Stimulated activated CD8-positive, alpha-beta memory T cell treated with anti-CD3 and anti-CD28 coated beads, Interleukin-7, amount 100 ng/mL, for 24 hours (primary cell): ENCODE results near the gene OR3A1.
"Not testable (repeated sequence)": the region's sequence is repeated elsewhere in the genome, so short reads cannot be mapped to it uniquely, and the experiment has no call there.

Source experiments
- DNase-seq: peaks from one replicate; pipeline ENCODE4 v3.0.0-alpha.2; 2020; ENCODE audit warnings: low read depth

The OR3A1 gene

GRCh38 chr17:3298260-3298659 is at the start of gene OR3A1:
Gene OR3A1, minus strand, starts transcription at chr17:3298360. Its CDS starts 5,778 bp downstream, at chr17:3292582.
- no peak for DNase-seq

- not testable (repeated sequence) for DNase-seq
Measured at GRCh38 chr17:3342782-3343181, 44.6 kb upstream of the OR3A1 start.

DNA sequence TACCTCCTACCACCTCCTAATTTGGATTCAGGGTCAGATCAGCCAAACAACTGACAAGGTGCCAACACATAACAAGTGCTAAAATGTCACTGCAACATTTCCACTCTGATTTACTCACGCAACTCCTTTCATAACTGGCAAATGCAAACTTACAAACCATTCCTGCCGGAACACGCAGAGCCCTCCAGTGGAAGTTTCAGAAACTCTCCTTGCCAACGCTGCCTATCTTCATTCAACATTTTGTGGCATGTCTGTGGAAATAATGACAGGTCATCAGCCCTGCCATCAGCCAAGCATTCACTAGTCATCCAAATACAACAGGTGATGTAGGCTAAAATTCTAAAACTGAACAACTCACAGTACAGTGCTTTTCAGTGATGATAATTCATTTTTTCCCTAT is 37.7 kb upstream of the OR3A1 start:
- DNase-seq: no peak

- DNase-seq: no peak
Measured at GRCh38 chr17:3318336-3318735, 20.2 kb upstream of the OR3A1 start.

DNA sequence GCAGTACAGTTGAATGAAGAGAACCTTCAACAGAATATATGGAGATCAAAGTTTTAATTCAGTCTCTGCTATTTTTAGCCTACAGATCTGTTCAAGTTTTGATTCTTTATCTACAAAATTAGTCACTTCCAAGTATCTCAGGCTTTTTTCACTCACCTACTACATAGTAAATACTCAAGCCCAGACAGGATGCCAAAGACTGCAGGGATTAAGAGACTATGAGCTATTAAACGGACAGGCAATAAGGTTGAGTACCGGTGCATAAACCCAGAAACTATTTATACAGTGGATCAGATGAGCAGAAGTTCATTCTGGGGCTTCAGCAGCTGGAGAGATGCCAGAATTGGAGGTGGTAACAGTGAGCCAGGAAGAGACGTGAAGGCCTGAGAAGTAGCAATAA is 18.7 kb upstream of the OR3A1 start:
- DNase-seq: no peak

DNA sequence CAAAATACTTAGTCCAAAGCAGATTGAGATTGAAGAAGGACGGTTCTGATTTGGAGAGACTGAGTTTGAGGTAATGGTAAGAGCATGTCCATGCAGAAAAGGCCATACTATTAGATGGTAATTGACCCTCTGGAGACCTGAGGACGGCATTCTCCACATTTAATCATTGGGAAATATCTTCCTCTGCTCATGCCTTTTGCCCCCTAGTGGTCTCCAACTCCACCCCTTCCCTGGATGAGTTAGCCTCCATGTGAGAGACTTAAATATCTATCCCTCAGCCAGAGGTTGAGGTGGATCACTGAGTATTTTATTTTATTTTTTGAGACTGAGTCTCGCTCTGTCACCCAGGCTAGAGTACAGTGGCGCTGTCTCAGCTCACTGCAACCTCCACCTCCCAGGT is 10.4 kb upstream of the OR3A1 start:
- DNase-seq: no peak

- no peak for DNase-seq
Measured at GRCh38 chr17:3295632-3296031, 2.5 kb downstream of the OR3A1 start.

- DNase-seq: not testable (repeated sequence)
Measured at GRCh38 chr17:3293548-3293947, 4.6 kb downstream of the OR3A1 start.

GRCh38 chr17:3282901-3283300 is 15.3 kb downstream of the OR3A1 start:
- DNase-seq: no peak

- no peak for DNase-seq
Measured at GRCh38 chr17:3276126-3276525, 22.0 kb downstream of the OR3A1 start.

GRCh38 chr17:3271072-3271848 is 26.9 kb downstream of the OR3A1 start:
- no peak for DNase-seq

- DNase-seq: no peak
Measured at GRCh38 chr17:3260600-3260999, 37.6 kb downstream of the OR3A1 start.

- no peak for DNase-seq
Measured at GRCh38 chr17:3260163-3260562, 38.0 kb downstream of the OR3A1 start.

DNA sequence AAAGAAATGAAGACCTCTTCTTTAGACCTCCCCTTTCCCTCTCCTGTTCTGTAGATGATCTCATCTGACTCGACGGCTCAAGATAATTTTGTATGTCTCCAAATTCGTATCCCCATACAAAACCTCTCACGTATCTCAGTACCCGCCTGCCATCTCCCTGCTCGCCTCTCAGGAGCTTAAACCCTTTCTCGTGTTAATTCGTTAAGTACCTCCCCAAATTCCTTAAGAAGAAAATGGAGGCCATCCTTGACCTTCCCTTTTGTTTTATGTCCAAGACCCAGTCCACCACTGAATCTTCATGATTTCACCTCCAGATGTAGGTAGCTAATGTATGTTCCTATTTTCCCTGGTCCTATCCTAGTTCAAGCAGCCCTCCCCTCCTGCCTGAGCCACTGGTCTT is 41.6 kb downstream of the OR3A1 start:
- DNase-seq: no peak

DNA sequence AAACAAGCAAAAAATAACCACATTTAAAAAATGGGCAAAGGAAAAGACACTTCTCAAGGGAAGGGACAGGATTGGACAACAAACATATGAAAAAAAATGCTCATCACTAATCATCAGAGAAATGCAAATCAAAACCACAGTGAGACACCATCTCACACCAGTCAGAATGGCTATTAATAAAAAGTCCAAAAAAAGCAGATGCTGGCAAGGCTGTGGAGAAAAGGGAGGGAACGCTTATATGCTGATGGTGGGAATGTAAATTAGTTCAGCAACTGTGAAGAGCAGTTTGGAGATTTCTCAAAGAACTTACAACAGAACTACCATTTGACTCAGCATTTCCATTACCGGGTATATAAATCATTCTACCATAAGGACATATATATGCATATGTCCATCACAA is 49.1 kb downstream of the OR3A1 start:
- not testable (repeated sequence) for DNase-seq

DNA sequence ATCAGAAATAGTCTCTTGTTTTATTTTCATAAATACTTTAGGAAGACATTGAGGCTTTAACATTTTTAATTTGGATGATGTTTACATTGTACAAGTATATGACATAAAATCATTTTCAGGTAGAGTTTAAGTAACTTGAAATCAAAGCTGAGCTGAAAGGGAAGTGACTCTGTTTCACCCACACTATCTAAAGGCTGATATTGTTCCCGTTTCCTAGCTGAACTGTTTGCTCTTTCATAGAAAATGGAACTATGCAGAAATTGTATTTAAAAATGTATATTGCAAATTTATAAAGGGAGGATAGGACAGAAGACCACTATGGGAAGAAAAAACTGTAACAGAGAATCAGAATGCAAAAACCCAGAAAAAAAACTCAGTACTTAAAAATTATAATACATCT is 53.3 kb downstream of the OR3A1 start:
- not testable (repeated sequence) for DNase-seq

DNA sequence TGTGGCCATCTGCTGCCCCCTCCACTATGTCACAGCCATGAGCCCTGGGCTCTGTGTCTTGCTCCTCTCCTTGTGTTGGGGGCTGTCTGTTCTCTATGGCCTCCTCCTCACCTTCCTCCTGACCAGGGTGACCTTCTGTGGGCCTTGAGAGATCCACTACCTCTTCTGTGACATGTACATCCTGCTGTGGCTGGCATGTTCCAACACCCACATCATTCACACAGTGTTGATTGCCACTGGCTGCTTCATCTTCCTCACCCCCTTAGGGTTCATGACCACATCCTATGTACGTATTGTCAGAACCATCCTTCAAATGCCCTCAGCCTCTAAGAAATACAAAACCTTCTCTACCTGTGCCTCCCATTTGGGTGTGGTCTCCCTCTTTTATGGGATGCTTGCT is 57.1 kb downstream of the OR3A1 start:
- DNase-seq: not testable (repeated sequence)
